GM19238 (cell line): Measurements from ENCODE around the gene EARS2.

Experiments used
- DNase-seq: peaks from one replicate; pipeline ENCODE4 v3.0.0; 2011; ENCODE audit warnings: low spot score; ENCODE audit not compliant: insufficient read length

EARS2 gene

DNA sequence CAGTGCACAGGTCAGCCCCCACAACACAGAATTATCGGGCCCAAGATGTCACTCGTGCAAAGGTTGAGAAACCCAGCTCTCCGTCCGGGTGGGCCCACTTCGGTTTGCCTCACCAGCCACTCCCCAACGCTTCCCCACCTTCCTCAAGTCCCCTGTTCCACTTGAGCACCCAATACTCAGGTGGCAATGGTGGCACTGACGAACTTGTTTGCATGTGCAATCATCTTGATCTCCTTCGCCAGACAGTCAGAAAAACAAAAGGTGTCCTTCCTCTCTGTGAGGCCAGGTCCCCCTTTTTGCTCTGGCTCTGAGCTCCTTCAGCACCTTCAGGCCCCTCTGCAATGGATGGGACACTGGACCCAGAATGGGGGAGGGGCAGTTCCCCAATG is 50.5 kb downstream of the EARS2 start:
- no peak for DNase-seq

DNA sequence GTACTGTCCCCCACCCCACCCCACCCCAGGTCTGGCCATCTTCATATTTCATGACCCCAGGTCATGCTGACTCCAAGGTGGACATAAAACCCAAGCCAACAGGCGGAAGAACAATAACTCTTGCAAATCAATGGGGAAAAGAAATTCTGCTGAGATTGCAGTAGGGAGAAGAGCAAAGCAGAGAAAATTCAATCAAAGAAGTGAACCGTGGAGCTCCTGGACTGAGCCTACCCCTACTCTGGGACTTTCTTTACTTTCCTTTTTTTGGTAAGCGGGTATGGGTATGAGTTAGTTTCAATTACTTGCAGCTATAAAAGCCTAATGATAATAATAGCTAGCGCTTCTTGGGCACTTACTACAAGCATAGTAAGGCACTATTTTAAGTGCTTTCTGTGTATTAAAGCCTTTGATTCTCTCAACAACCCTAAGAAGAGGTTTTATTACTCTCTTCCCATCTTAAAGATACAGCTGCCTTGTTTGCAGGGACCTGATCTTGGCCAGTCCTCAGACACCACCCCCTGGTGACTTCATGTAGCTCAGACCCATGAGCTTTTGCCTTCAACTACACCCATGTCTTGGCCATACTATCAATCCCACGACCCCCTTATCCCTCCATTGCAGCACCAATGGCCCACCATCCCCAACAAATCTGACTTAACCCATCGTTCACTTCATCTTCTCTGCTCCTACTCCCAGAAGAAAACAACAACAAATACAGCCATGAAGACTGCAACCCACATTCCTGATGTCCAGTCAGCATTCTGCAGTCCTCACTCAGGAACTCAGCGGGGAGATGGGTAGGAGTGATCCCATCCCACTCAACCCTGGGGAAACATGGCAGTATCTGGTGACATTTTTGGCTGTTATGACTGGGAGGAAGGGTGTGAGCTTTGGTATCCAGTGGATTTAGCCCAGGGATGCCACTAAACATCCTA is 51.2 kb downstream of the EARS2 start:
- no peak for DNase-seq

DNA sequence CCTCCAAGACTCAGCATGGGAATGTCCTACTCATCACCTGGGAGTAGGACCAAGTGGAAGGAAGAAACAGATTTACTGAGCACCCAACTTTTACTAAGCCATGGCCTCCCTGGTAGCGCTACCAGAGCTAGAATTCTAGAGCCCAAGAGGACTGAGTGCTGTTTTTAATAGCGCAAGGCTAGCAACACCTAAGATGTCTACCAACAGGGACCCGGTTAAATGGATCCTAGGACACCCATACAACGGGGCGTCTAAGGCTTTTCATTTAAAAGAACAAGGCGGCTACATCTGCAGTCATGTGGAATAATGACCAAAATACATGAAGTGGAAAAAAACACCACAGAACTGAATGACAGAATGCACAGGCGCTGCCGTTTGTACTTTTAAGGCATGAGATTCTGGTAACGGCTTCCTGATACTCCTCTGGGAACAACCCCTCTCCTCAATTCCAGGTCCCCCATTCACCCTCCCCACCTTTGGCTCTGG is 51.9 kb downstream of the EARS2 start:
- no peak for DNase-seq

DNA sequence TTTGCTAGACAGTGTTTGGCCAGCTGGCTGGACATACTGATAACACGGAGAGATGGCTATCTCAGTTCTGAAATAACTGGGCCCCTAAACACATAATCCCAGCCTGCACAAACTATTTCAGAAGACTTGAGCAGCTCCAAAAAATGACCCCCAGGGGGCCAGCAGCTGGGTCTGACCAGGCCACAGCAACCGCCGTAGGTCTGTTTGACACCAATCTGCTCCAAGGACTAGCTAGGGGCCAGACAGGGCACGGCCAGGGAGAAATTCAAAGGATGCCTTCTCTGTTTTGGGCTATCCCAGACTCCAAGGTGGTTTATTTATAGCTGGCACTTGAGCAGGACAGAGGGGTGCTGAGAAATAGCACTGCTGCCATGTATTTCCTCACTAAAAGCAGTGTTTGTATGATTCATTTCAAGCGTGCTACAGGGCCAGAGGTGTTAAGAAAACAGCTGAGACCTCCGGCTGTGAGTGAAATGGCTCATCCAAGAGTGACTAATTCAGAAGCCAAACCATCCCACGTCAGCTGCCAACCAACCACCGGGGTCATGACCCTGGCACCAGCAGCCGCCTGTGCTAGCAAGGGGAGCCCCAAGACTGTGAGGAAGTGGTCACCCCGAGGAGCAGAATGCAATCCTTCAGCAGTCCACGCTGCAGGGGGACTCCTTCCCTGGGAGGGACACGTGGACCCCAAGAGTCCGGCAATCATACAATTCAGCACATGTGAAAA is 52.5 kb downstream of the EARS2 start:
- DNase-seq, result peak; percentile 52

DNA sequence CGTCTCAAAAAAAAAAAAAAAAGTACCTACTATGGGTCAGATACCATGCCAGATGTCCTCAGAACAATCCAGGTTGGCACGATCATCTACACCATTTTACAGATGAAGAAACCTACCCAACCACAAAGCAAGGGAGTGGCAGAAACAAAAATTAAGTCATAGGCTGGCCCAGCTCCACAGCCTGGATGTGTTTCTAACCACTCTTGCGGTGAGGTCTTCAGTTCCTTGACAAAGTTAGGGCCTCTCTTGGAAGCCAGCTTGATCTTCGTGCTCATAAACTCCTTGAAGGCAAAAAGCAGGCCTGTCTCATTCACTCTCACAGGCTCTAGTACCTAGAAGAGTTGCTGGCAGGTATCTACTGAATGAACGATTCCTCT is 53.1 kb downstream of the EARS2 start:
- no peak for DNase-seq

DNA sequence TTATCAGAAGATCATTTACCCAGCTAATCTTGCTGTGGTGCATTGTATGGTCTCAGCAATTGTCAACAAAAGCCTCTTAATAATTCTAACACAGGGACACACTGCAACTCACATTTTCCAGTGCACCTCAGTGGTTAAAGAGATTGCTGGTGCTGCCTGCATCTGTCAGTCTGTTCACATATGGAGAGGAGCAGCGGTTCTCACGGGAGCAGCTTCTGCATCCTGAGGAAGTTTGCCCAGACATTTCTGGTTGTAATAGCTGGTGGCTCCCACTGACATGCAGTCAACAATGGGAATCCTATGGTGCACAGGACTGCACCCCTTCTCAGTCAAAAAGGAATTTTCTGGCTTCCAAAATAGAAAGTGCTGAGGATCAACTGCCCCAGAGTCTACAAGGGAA is 54.7 kb downstream of the EARS2 start:
- DNase-seq, result no peak

DNA sequence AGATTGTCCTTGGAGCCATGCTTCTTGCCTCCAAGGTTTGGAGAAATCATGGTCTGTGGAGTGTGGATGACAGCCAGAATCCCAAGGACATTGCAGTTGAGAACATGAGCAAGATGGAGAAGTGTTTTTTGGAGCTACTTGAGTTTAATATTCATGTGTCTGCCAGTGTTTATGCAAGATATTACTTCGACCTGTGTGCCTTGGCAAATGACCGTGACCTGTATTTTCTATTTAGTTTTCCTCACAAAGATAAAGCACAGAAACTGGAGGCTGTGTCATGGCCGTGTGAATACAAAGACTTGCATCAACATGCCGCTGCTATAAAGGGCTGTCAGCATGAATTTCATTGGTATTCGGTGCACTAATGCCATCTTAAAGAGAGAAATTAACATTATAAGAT is 55.9 kb downstream of the EARS2 start:
- DNase-seq, result no peak

DNA sequence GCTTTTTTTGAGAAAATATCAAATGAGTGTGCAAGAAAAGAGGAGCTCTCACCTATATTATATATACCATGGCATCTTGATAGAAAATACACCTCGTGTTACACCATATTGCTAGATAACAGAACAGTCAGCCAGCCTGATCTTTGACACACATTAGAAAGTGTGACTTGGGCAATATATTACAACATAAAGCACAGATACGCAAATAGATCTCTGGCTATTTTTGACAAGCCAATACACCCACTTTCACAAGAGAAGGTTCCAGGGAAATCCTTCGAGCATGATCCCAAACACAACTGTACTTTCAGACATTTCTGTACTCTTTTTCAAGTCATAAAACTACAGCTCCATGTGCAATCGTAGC is 56.3 kb downstream of the EARS2 start:
- DNase-seq, result no peak

DNA sequence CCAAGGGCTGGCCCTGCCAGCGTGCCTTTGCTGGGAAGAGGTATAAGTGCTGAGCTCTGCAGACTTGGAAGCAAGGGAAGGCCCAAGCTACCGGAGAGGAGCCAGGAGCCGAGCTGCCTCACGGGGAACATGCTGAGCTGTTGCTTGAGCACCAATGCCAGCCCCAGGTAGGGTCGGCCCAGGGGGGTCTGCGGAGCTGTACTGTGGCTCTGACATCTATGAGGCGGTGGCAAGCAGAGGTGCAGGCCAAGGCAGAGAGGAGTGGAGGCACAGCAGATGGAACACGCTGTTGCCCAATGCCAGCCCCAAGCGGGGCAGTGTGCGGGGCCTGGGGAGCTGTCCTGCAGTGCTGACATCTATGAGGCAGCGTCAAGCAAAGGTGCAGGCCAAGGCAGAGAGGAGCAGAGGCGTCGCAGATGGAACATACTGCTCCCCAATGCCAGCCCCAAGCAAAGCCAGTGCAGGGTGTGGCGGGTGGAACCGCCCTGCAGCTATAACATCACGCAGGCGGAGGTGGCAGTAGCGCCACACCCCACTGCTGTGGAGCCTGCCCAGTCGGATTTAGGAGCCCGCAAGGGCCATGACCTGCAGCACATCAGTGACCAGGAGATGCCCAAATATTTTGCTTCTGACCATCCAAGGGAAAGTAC is 56.8 kb downstream of the EARS2 start:
- no peak for DNase-seq

DNA sequence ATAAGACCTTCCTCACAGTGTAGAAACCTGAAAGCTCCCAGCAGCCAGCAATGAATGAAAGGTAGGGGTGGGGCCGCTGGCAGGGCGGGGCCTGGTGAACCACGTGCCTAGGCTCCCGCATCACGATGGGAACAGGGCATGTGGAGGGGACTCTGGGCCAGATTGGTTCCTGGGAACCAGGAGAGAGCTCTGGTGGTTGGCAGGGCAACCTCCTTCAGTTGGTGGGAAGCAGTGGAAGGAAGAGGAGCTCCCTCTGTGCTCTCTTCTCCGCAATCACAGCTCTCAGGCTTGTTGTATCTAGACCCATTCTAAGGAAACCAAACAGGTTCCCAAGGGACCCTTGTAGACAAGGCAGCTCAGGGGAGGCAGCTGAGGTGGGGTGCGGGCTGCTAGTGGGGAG is 57.3 kb downstream of the EARS2 start:
- DNase-seq, result no peak

DNA sequence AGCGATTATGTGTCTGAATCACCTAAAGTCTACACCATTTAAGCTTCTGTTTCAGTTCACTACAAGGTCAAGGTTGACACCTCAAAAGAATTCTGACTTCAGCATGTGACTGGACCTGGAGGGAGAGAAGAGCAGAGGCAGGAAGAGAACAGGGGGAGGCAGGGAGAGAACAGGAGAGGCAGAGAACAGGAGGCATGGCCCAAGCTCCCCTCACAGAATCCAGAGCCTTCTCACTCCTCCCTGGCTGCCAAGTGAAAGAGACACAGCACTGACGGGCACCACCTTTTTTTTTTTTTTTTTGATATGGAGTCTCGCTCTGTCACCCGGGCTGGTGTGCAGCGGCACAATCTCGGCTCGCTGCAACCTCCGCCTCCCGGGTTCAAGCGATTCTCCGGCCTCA is 58.3 kb downstream of the EARS2 start:
- no peak for DNase-seq

DNA sequence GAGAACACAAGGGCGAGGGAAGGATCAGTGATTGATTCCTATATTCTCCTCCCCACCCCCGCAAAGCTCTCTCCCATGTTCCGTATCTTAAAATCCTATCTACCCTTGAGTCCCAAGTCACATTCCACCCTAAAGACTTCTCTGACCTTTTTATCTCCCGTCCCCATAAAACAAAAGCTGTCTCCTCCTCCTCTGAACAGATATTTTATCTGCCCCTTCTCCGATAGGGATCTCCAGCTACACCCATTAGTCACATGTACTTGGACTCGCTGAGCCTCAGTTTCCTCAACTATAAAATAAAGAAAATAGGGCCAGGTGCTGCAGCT is 59.6 kb downstream of the EARS2 start:
- no peak for DNase-seq

DNA sequence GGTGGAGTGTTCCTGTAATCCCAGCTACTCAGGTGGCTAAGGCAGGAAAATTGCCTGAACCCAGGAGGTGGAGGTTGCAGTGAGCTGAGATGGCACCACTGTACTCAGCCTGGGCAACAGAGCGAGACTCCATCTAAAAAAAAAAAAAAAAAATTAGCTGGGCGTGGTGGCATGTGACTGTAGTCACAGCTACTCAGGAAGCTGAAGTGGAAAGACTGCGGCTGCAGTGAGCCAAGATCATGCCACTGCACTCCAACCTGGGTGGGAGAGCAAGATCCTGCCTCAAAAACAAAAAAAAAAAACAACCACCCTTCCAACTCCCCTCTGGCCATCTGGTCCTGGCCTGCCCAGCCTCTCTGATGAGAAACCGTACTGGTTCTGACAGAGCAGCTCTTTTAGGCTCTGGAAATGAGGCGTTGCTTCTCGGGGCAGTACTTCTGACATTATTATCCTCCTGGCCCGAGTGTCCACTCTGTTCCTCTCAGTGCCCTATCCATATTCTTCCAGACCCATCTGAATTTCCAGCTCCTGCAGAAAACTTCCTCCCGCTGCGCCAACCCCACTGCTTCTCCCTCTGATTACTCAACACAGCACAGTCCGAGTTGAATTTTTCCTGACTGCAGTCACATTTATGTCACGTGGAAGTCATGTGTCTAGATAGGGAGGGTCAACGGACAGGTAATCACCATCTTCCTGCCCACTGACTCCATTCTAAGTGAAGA is 60.2 kb downstream of the EARS2 start:
- DNase-seq, result no peak

DNA sequence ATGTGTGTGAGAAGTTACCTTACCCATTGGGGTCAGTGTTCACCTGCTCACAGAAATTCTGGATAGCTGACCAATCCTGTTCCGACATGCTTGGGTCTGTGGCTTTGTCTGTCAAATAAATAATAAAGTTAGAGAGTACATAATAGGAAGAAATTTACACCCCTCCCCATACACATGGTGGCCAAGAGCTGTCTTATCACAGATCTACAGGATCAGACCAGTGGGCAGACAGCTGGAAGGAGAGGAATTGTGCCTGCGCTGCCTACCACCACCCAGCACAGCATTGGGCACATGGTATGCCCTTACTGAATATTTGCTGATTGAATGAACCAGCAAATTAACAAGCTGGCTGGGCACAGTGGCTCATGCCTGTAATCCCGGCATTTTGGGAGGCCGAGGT is 61.5 kb downstream of the EARS2 start:
- DNase-seq, result no peak

DNA sequence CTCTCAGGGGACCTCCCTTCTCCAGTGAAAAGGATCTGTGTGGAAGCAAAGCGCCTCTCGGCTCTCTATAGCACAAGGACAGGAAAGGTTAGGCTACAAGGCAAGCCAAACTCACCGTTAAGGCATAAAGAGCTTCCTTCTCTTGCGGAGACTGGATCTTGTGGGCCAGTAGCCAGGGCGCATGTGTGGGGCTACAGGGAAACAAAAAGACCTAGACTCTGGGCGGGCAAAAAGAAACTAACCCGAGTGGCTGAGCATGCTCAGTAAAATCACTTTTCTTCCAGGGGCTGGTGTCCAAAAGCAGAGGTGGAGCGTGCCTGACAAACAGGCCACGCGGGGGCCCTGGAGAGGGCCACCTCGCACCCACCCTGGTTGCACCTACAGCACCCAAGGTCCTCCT is 63.0 kb downstream of the EARS2 start:
- no peak for DNase-seq

DNA sequence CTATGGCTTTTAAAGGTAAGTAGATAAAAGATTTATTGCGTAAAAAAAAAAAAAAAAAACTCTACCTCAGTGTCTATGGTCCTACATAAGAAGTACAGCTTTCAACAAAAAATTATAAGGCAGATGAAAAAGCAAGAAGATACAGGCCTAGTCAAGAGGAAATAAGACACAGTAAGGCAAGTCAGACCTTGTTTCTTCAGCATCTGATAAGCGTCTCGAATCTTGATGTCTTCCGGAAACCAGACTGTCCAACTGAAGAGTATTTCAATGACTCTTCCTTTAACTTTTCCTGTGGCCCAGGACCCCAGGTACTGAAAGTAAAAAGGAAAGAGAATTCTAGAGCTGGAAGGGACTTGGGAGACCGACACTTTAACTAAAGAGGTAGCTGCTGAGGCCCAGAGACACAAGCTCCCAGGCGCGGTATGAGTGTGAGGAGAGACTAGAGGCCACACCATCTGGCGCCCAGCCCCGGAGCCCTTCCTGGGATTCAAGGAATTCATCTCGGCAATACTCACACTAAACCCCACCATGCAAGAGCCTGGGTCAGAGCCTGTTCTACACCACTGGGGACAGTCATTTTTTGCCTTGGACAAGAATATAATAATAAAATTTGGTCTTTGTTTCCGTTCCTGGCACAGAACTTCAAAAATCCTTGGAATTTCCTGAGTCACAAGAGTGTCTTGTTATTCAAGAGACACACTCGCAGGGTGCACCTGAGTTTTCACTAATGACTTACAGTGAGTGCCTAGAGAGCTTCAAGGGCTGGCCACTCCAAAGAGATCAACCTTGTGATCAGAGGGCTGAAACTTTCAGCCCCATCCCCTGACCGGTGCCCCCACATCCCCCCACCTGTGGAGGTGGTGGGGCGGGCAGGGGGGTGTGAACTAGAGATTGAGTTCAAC is 65.4 kb downstream of the EARS2 start:
- DNase-seq, result no peak

DNA sequence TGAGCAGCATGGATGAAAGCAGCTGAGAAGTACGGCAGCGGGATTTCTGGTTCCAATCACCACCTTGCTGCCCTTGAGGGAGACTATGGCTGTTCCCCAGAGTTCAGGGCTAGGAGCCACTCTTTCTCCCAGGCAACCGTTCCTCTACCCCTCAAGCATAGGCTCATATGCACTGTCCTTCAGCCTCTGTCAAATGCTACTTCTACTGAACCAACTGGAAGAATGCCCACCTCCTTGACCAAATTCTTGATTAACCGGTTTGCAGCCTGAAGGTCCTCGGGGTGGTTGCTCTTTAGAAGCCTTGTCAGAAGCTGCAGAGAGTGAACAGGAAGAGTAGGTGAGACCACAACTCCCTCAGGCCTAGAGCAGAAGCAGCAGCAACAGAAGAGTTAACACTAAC is 70.7 kb downstream of the EARS2 start:
- no peak for DNase-seq

DNA sequence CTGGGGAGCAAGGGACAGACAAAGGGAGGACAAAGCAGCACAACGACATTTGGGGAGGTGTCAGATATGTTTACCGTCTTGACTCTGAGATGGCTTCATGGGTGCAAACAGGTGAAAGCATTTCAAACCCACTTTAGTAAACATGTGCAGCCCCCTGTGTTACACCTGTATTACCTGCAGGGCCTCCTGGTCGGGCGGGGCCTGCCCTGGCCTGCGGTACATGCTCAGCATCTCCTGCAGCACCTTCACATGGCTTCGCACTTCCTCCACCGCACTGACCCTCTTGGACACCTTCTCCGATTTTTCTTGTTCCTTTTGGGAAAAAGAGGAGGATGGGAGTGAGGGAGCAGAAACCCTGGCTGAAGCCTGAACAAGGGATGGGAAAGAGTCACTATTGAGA is 71.3 kb downstream of the EARS2 start:
- DNase-seq, result no peak

DNA sequence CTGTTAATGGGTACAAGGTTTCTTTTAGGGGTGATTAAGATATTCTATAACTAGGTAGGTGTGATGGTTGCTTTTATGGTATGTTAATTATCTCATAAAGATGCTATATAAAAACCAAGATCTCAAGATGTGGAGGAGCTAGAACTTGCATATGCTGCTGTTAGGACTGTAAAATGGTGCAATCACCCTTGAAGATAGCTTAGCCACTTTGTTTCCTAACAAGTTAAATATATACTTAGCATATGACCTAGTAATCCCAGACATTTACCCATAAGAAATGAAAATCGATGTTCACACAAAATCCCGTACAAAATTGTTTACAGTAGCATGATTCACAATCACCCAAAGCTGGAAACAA is 71.9 kb downstream of the EARS2 start:
- no peak for DNase-seq

DNA sequence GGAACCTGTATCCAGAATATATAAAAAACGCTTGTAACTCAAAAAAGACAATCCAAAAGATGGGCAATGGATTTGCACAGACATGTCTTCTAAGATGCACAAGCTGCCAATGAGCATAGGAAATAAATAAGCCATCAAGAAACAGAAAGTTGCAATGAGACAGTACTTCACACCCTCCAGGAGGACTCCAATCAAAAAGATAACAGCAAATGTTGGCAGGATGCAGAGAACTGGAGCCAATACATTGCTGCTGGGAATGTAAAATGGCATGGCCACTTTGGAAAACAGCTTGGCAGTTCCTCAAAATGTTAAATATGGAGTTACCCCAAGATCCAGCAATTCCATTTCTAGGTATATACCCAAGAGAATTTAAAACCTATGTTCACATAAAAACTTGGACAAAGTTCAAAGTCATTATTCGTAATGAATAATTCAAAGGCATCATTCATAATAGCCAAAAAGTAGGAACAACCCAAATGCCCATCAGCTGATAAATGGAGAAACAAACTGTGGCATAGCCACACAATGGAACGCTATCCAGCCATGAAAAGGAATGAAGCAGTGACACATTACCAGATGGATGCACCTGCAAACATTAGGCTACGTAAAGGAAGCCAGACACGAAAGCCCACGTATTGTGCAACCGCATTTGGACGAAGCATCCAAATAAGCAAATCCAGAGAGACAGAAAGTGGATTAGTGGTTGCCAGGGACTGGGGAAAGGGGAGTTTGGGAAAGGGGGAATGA is 72.5 kb downstream of the EARS2 start:
- no peak for DNase-seq
